ENCODE measurements around the gene BCAR1.

The BCAR1 gene

DNA sequence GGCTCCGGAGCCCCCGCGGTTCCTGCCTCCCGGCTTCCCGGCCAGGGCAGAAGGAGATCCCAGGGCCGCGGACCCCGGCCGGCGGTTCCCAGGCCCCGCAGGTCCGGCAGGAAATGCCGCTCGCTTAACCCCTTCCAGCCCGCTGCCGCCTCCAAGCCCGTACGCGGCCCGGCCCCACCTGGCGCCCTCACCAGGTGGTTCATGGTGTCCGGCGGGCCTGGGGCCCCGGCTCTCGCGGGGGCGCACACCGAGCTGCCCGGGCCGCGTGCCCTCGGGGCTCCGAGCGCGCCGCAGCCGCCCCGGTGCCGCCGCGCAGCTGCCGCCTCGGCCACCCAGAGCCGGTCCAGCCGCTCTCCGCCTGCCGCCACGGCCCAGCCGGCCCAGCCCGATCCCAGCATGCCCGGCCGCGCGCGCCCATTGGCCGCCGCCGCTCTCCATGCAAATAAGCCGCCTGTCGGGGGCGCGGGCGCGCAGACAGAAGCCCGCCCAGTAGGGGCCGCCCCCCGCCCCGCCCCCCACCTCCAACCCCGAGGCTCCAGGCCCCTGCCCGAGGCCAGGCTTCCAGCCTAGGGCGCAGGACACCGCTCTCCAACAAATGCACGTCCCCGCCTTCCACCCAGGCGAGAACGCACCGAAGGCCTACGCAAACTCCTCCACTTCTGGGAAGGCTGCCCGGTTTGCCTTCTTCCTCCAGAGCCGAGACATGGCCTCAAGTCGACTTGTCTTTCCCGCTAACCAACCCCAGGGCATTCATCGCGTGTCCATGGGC is at the start of gene BCAR1:
TSS of gene BCAR1 (minus strand) at position 345 of the 769 bp plus-strand sequence. CDS start at position 203, 142 bp downstream.
- Histone ChIP-seq H3K27ac (ENCODE audit: low read length) (peak within 1 kb of the TSS; percentile 59), H3K9ac (ENCODE audit: low read length) (peak within 1 kb of the TSS; percentile 58), H3K4me1 (ENCODE audit: control insufficient read depth, low read depth, low read length) (peaks cover 58% of the 10 kb centered on the region)

GRCh38 chr16:75298267-75298666 is 46.8 kb upstream of the BCAR1 start:
- no peak overlapping the region for H3K4me3 ChIP-seq (ENCODE audit: low read length)
- H3K4me1 ChIP-seq (ENCODE audit: control insufficient read depth, low read depth, low read length), result no peaks in the 10 kb centered on the region
- H3K27me3 ChIP-seq (ENCODE audit: control insufficient read depth, insufficient read depth, low read length), result no peaks in the 10 kb centered on the region
- peaks cover 28% of the 10 kb centered on the region for H3K36me3 ChIP-seq (ENCODE audit: control insufficient read depth, low read depth, low read length)
- no peaks in the 10 kb centered on the region for H3K9me3 ChIP-seq (ENCODE audit: control insufficient read depth, low read depth, low read length)
- H3K27ac ChIP-seq (ENCODE audit: low read length), result no peak overlapping the region
- H3K9ac ChIP-seq (ENCODE audit: low read length), result no peak overlapping the region

More for the DNA sequence above, at the start of gene BCAR1:
- H3K36me3 ChIP-seq (ENCODE audit: control insufficient read depth, low read depth, low read length), result no peaks in the 10 kb centered on the region
- no peaks in the 10 kb centered on the region for H3K9me3 ChIP-seq (ENCODE audit: control insufficient read depth, low read depth, low read length)
- H3K27me3 ChIP-seq (ENCODE audit: control insufficient read depth, insufficient read depth, low read length), result no peaks in the 10 kb centered on the region
- peak within 1 kb of the TSS; percentile 75 for H3K4me3 ChIP-seq (ENCODE audit: low read length)

GRCh38 chr16:75296606-75297005 is 45.2 kb upstream of the BCAR1 start:
- Histone ChIP-seq H3K4me1 (ENCODE audit: control insufficient read depth, low read depth, low read length) (no peaks in the 10 kb centered on the region), H3K27ac (ENCODE audit: low read length) (no peak overlapping the region), H3K4me3 (ENCODE audit: low read length) (no peak overlapping the region), H3K9ac (ENCODE audit: low read length) (no peak overlapping the region), H3K27me3 (ENCODE audit: control insufficient read depth, insufficient read depth, low read length) (no peaks in the 10 kb centered on the region), H3K36me3 (ENCODE audit: control insufficient read depth, low read depth, low read length) (peaks cover 34% of the 10 kb centered on the region), H3K9me3 (ENCODE audit: control insufficient read depth, low read depth, low read length) (no peaks in the 10 kb centered on the region)

DNA sequence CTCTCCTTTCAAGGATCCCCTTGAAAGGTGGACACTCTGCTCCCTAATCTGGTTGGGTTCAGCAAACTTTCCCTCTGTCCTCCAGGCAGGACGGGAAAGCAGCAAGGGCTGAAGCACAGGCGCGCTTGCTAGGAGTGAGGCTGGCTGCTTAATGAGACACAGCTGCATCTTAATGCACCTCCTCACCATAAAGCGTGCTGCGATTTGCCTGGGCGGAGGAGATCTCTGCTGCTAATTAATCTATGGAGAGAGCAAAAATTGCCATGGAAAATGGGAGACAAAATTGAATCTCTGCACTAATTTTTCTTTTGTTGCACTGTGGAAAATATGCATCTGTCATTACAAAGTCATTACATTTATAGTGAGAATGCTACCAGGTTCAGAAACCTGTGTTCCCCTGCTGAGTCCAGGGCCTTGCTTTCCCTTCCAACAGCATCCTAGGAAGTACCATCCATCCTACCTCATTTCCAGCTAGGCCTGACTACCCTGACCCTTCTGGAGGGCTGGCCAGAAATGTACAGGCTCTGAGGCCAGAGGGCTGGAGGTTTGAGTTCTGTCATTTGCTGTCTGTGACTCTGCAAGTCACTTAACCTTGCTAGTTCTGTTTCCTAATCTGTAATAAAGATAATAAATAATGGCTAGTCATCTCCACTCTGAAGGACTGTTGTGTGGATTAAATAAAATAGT is 43.5 kb upstream of the BCAR1 start:
- Histone ChIP-seq H3K4me3 (ENCODE audit: low read length) (no peak overlapping the region), H3K9me3 (ENCODE audit: control insufficient read depth, low read depth, low read length) (no peaks in the 10 kb centered on the region), H3K27me3 (ENCODE audit: control insufficient read depth, insufficient read depth, low read length) (no peaks in the 10 kb centered on the region), H3K36me3 (ENCODE audit: control insufficient read depth, low read depth, low read length) (peaks cover 26% of the 10 kb centered on the region), H3K4me1 (ENCODE audit: control insufficient read depth, low read depth, low read length) (no peaks in the 10 kb centered on the region), H3K9ac (ENCODE audit: low read length) (no peak overlapping the region), H3K27ac (ENCODE audit: low read length) (no peak overlapping the region)

DNA sequence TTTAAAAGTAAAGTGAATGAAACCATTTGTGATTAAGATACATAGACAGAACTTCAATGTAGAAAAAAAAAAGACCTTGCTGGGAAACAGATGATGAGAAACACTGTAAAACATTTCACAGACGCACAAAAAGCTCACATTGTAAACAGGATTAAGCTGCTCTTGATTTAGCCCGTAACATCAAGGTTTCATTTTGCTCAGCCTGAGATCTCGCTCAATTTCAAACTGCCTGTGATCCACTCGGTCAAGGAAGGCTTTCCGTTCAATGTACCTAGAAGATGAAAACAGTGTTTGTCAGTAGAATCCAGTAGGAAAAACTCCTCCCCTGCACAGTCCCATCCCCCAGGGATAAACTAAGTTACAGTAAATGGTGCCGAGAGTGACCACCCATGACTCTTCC is 42.3 kb upstream of the BCAR1 start:
- no peak overlapping the region for H3K27ac ChIP-seq (ENCODE audit: low read length)
- no peaks in the 10 kb centered on the region for H3K4me1 ChIP-seq (ENCODE audit: control insufficient read depth, low read depth, low read length)
- H3K9me3 ChIP-seq (ENCODE audit: control insufficient read depth, low read depth, low read length), result no peaks in the 10 kb centered on the region
- no peaks in the 10 kb centered on the region for H3K27me3 ChIP-seq (ENCODE audit: control insufficient read depth, insufficient read depth, low read length)
- no peak overlapping the region for H3K4me3 ChIP-seq (ENCODE audit: low read length)
- H3K36me3 ChIP-seq (ENCODE audit: control insufficient read depth, low read depth, low read length), result peaks cover 26% of the 10 kb centered on the region
- no peak overlapping the region for H3K9ac ChIP-seq (ENCODE audit: low read length)

GRCh38 chr16:75293173-75293572 is 41.7 kb upstream of the BCAR1 start:
- no peak overlapping the region for H3K27ac ChIP-seq (ENCODE audit: low read length)
- no peak overlapping the region for H3K4me3 ChIP-seq (ENCODE audit: low read length)
- H3K36me3 ChIP-seq (ENCODE audit: control insufficient read depth, low read depth, low read length), result peaks cover 23% of the 10 kb centered on the region
- H3K9ac ChIP-seq (ENCODE audit: low read length), result no peak overlapping the region
- no peaks in the 10 kb centered on the region for H3K27me3 ChIP-seq (ENCODE audit: control insufficient read depth, insufficient read depth, low read length)
- no peaks in the 10 kb centered on the region for H3K9me3 ChIP-seq (ENCODE audit: control insufficient read depth, low read depth, low read length)
- H3K4me1 ChIP-seq (ENCODE audit: control insufficient read depth, low read depth, low read length), result no peaks in the 10 kb centered on the region

GRCh38 chr16:75292691-75293090 is 41.3 kb upstream of the BCAR1 start:
- Histone ChIP-seq H3K27me3 (ENCODE audit: control insufficient read depth, insufficient read depth, low read length) (no peaks in the 10 kb centered on the region), H3K9ac (ENCODE audit: low read length) (no peak overlapping the region), H3K27ac (ENCODE audit: low read length) (no peak overlapping the region), H3K4me1 (ENCODE audit: control insufficient read depth, low read depth, low read length) (no peaks in the 10 kb centered on the region), H3K4me3 (ENCODE audit: low read length) (no peak overlapping the region), H3K36me3 (ENCODE audit: control insufficient read depth, low read depth, low read length) (peaks cover 23% of the 10 kb centered on the region), H3K9me3 (ENCODE audit: control insufficient read depth, low read depth, low read length) (no peaks in the 10 kb centered on the region)

GRCh38 chr16:75289189-75289588 is 37.8 kb upstream of the BCAR1 start:
- Histone ChIP-seq H3K27ac (ENCODE audit: low read length) (no peak overlapping the region), H3K9me3 (ENCODE audit: control insufficient read depth, low read depth, low read length) (no peaks in the 10 kb centered on the region), H3K4me3 (ENCODE audit: low read length) (no peak overlapping the region), H3K27me3 (ENCODE audit: control insufficient read depth, insufficient read depth, low read length) (no peaks in the 10 kb centered on the region), H3K9ac (ENCODE audit: low read length) (no peak overlapping the region), H3K36me3 (ENCODE audit: control insufficient read depth, low read depth, low read length) (peaks cover 23% of the 10 kb centered on the region), H3K4me1 (ENCODE audit: control insufficient read depth, low read depth, low read length) (no peaks in the 10 kb centered on the region)

GRCh38 chr16:75288596-75289120 is 37.2 kb upstream of the BCAR1 start:
- Histone ChIP-seq H3K4me3 (ENCODE audit: low read length) (no peak overlapping the region), H3K4me1 (ENCODE audit: control insufficient read depth, low read depth, low read length) (no peaks in the 10 kb centered on the region), H3K36me3 (ENCODE audit: control insufficient read depth, low read depth, low read length) (peaks cover 21% of the 10 kb centered on the region), H3K27ac (ENCODE audit: low read length) (no peak overlapping the region), H3K27me3 (ENCODE audit: control insufficient read depth, insufficient read depth, low read length) (no peaks in the 10 kb centered on the region), H3K9ac (ENCODE audit: low read length) (no peak overlapping the region), H3K9me3 (ENCODE audit: control insufficient read depth, low read depth, low read length) (no peaks in the 10 kb centered on the region)

- H3K4me3 ChIP-seq (ENCODE audit: low read length), result no peak overlapping the region
- H3K9me3 ChIP-seq (ENCODE audit: control insufficient read depth, low read depth, low read length), result no peaks in the 10 kb centered on the region
- H3K27me3 ChIP-seq (ENCODE audit: control insufficient read depth, insufficient read depth, low read length), result no peaks in the 10 kb centered on the region
- H3K27ac ChIP-seq (ENCODE audit: low read length), result no peak overlapping the region
- H3K9ac ChIP-seq (ENCODE audit: low read length), result no peak overlapping the region
- no peaks in the 10 kb centered on the region for H3K4me1 ChIP-seq (ENCODE audit: control insufficient read depth, low read depth, low read length)
- peaks cover 17% of the 10 kb centered on the region for H3K36me3 ChIP-seq (ENCODE audit: control insufficient read depth, low read depth, low read length)
Measured at GRCh38 chr16:75288181-75288580, 36.8 kb upstream of the BCAR1 start.

DNA sequence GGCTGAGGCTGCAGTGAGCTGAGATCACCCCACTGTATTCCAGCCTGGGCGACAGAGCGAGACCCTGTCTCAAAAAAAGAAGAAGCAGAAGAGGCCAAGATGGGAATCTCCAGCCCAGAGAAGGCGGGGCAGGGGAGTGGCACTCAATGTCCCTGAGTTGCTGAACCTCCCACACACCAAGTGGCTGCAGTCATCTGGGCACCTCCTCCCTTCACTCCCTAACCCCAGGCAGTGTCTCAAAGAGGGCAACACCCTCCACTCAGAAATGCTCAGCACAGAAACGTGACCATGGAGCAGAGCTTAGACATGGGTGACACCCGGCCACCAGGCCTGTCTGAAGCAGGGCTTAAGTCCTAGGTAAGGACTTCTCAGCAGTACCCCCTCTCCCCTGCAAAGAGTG is 36.3 kb upstream of the BCAR1 start:
- Histone ChIP-seq H3K9ac (ENCODE audit: low read length) (no peak overlapping the region), H3K4me1 (ENCODE audit: control insufficient read depth, low read depth, low read length) (no peaks in the 10 kb centered on the region), H3K27me3 (ENCODE audit: control insufficient read depth, insufficient read depth, low read length) (no peaks in the 10 kb centered on the region), H3K36me3 (ENCODE audit: control insufficient read depth, low read depth, low read length) (peaks cover 14% of the 10 kb centered on the region), H3K9me3 (ENCODE audit: control insufficient read depth, low read depth, low read length) (no peaks in the 10 kb centered on the region), H3K4me3 (ENCODE audit: low read length) (no peak overlapping the region), H3K27ac (ENCODE audit: low read length) (no peak overlapping the region)
